CD4-positive, alpha-beta memory T cell (primary cell): ENCODE data around the gene CD81. TPM values are rescaled to one million over a fixed set of nuclear protein-coding genes. Genes with fewer than 3 reads are reported as not detected.

Experiments used
- CTCF ChIA-PET: fragments of 350-600 bp; sonication (Branson Sonifier 250); formaldehyde crosslinking; loops from one replicate; lab custom pipeline; 2021; ENCODE audit warnings: inconsistent platforms; ENCODE audit not compliant: partially characterized antibody; lab: Charles Lee
- POLR2A ChIA-PET: fragments of 350-600 bp; sonication (Branson Sonifier 250); formaldehyde crosslinking; loops from one replicate; lab custom pipeline; 2021; ENCODE audit not compliant: partially characterized antibody; lab: Charles Lee
- DNase-seq, 5 donors: peaks; one replicate each; pipeline versions ENCODE4 v3.0.0 to v3.0.0-alpha.2; 2020 to 2022; ENCODE audit warnings: mixed read lengths in 1 of 5
- H3K27ac ChIP-seq: one replicate; pipeline ENCODE4 v1.7.0; 2013; ENCODE audit warnings: low read depth, low read length
- H3K27me3 ChIP-seq: 2 replicates; pipeline ENCODE4 v1.7.0; 2013; ENCODE audit warnings: mild to moderate bottlenecking, low read length, moderate library complexity; ENCODE audit not compliant: insufficient read depth
- H3K36me3 ChIP-seq: 2 replicates; pipeline ENCODE4 v1.7.0; 2013; ENCODE audit warnings: mild to moderate bottlenecking, low read length, moderate library complexity; ENCODE audit not compliant: insufficient read depth
- H3K4me1 ChIP-seq: 2 replicates; pipeline ENCODE4 v1.7.0; 2013; ENCODE audit warnings: mild to moderate bottlenecking, low read length, moderate library complexity; ENCODE audit not compliant: insufficient read depth
- H3K4me3 ChIP-seq, 2 donors: one replicate each; pipeline ENCODE4 v1.7.0; 2013; ENCODE audit warnings: low read length in 2 of 2, mild to moderate bottlenecking in 1 of 2
- H3K9me3 ChIP-seq, 2 donors: one replicate each; pipeline ENCODE4 v1.7.0; 2013; ENCODE audit warnings: low read length in 2 of 2, control low read depth in 1 of 2; ENCODE audit not compliant: control insufficient read depth in 1 of 2
- H3K27ac Mint-ChIP-seq, 7 donors: one replicate each; pipeline ENCODE4 v1.8.0; 2020 to 2021; ENCODE audit warnings: mixed read lengths in 7 of 7, mild to moderate bottlenecking in 6 of 7, inconsistent platforms in 3 of 7, moderate library complexity in 3 of 7
- H3K27me3 Mint-ChIP-seq, 2 donors: one replicate each; pipeline ENCODE4 v1.8.0; 2020 to 2021; ENCODE audit warnings: mixed read lengths in 2 of 2
- H3K36me3 Mint-ChIP-seq, 2 donors: one replicate each; pipeline ENCODE4 v1.8.0; 2020 to 2021; ENCODE audit warnings: mixed read lengths in 2 of 2, inconsistent platforms in 1 of 2, mild to moderate bottlenecking in 1 of 2
- H3K4me1 Mint-ChIP-seq, 4 donors: one replicate each; pipeline ENCODE4 v1.8.0; 2020 to 2021; ENCODE audit warnings: mixed read lengths in 4 of 4, mild to moderate bottlenecking in 1 of 4
- H3K4me3 Mint-ChIP-seq, 8 donors: one replicate each; pipeline ENCODE4 v1.8.0; 2020 to 2021; ENCODE audit warnings: mixed read lengths in 8 of 8, mild to moderate bottlenecking in 7 of 8, moderate library complexity in 6 of 8, inconsistent platforms in 3 of 8
- H3K9me3 Mint-ChIP-seq, 8 donors: one replicate each; pipeline ENCODE4 v1.8.0; 2020 to 2021; ENCODE audit warnings: mixed read lengths in 8 of 8, mild to moderate bottlenecking in 5 of 8, inconsistent platforms in 3 of 8, moderate library complexity in 1 of 8
- intact Hi-C: fragments of 100-400 bp; cut with micrococcal nuclease; formaldehyde crosslinking; loops from one replicate; pipeline ENCODE4 v1.15.1; 2023
- polyA plus RNA-seq, 2 donors: library from polyadenylated mRNA; unstranded; fragments of 300-500 nt; fragmentation: Illumina TruSeq; gene quantifications; one replicate each; pipeline ENCODE4 v1.2.3, GENCODE V29; 2021
- total RNA-seq, 2 experiments: library from RNA; stranded (reverse); gene quantifications; one replicate each; pipeline ENCODE4 v1.2.3, GENCODE V29; 2021

The CD81 gene
- total and polyA plus RNA-seq, 4 experiments from 2014 or later, result 15.2 to 118 (median 83.4) TPM

DNA sequence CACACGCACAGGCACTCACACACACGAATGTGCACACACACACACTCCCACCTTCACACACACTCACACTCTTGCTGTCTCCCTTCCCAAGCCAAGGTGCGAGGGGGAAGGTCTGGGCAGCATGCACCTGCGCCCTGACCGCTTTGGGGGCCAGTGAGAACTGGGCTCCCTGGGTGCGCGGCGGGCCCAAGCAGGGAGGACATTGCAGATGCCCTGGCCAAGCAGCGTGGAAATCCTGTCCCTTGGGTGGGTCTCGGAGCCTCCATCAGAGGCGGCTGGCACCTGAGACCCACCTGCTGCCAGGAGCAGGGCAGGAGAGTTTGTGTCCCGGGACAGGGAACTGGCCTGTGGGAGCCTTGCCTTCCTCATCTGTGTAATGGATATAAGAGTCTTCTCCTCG is 3.3 kb downstream of the CD81 start:
- Mint-ChIP-seq H3K36me3 (peaks cover 0 to 3% of the 10 kb centered on the region in 2 donors), H3K27ac (peak overlapping the region in 4 of 7 donors; percentile 48 to 80 (median 74)), H3K27me3 (no peaks in the 10 kb centered on the region), H3K9me3 (no peaks in the 10 kb centered on the region), H3K4me1 (peaks cover 17 to 64% (median 45%) of the 10 kb centered on the region in 4 donors), H3K4me3 (peak overlapping the region in 6 of 8 donors; percentile 21 to 65 (median 45))
- Histone ChIP-seq H3K4me1 (peaks cover 61% of the 10 kb centered on the region), H3K27me3 (no peaks in the 10 kb centered on the region), H3K36me3 (no peaks in the 10 kb centered on the region), H3K4me3 (no peak overlapping the region), H3K9me3 (no peaks in the 10 kb centered on the region), H3K27ac (no peak overlapping the region)
- peak in 1 of 5 donors; percentile 26 for DNase-seq
- CTCF ChIA-PET, result no interaction called here
- intact Hi-C loops, result no loop called here
- POLR2A ChIA-PET, result no interaction called here

- Mint-ChIP-seq H3K4me1 (peaks cover 21 to 69% (median 48%) of the 10 kb centered on the region in 4 donors), H3K27ac (peak overlapping the region in 4 of 7 donors; percentile 48 to 80 (median 68)), H3K27me3 (no peaks in the 10 kb centered on the region), H3K4me3 (peak overlapping the region in 5 of 8 donors; percentile 12 to 53 (median 36)), H3K9me3 (peaks cover 0 to 2% (median 0%) of the 10 kb centered on the region in 8 donors), H3K36me3 (peaks cover 0 to 3% of the 10 kb centered on the region in 2 donors)
- peak in 1 of 5 donors; percentile 21 for DNase-seq
- H3K9me3 ChIP-seq, result no peaks in the 10 kb centered on the region
- H3K27me3 ChIP-seq, result no peaks in the 10 kb centered on the region
- CTCF ChIA-PET, result no interaction called here
- H3K4me1 ChIP-seq, result peaks cover 64% of the 10 kb centered on the region
- H3K4me3 ChIP-seq, result no peak overlapping the region
- POLR2A ChIA-PET, result no interaction called here
- H3K36me3 ChIP-seq, result no peaks in the 10 kb centered on the region
- intact Hi-C loops, result no loop called here
- no peak overlapping the region for H3K27ac ChIP-seq
Observed at GRCh38 chr11:2380807-2381350, 3.8 kb downstream of the CD81 start.

- Mint-ChIP-seq H3K27me3 (no peaks in the 10 kb centered on the region), H3K27ac (peak overlapping the region in 5 of 7 donors; percentile 25 to 81 (median 70)), H3K4me3 (peak overlapping the region in 4 of 8 donors; percentile 12 to 53 (median 48)), H3K4me1 (peaks cover 21 to 76% (median 53%) of the 10 kb centered on the region in 4 donors), H3K36me3 (peaks cover 0 to 3% of the 10 kb centered on the region in 2 donors), H3K9me3 (peaks cover 0 to 2% (median 0%) of the 10 kb centered on the region in 8 donors)
- H3K36me3 ChIP-seq, result no peaks in the 10 kb centered on the region
- peaks cover 70% of the 10 kb centered on the region for H3K4me1 ChIP-seq
- no peak overlapping the region for H3K4me3 ChIP-seq
- intact Hi-C loops, result no loop called here
- no peaks in the 10 kb centered on the region for H3K9me3 ChIP-seq
- POLR2A ChIA-PET, result no interaction called here
- no peaks in the 10 kb centered on the region for H3K27me3 ChIP-seq
- CTCF ChIA-PET, result no interaction called here
- no peak overlapping the region for H3K27ac ChIP-seq
- DNase-seq, result peak in 1 of 5 donors; percentile 43
Observed at GRCh38 chr11:2381494-2382128, 4.5 kb downstream of the CD81 start.

DNA sequence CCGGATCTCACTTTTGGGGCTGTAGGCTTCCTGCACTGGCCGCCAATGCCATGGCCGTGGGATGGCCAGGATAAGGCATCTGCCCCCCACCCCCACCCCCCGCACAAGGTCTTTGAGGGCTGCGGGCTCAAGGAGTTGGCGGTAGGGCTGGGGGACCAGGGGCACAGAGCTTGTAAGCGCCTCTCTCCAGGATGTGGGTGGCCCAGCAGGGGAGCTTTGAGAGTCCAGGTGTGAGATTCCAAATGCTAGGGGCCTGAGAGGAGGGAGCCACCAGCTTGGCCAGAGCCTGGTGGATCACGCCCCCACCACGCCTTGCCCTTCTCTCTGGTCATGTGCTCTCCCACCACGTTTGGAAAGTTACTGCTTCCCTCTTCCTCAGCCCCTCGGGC is 5.0 kb downstream of the CD81 start:
- intact Hi-C loops, result no loop called here

GRCh38 chr11:2382936-2383851 is 6.1 kb downstream of the CD81 start:
- H3K27me3 ChIP-seq, result no peaks in the 10 kb centered on the region
- peaks cover 0 to 5% of the 10 kb centered on the region in 2 donors for H3K36me3 Mint-ChIP-seq
- H3K27ac Mint-ChIP-seq, result peak overlapping the region in 6 of 7 donors; percentile 13 to 89 (median 73)
- H3K9me3 Mint-ChIP-seq, result peaks cover 0 to 2% (median 0%) of the 10 kb centered on the region in 8 donors
- no peak overlapping the region for H3K27ac ChIP-seq
- H3K27me3 Mint-ChIP-seq, result no peaks in the 10 kb centered on the region
- DNase-seq, result peak in 1 of 5 donors; percentile 41
- H3K4me3 ChIP-seq, result no peak overlapping the region
- no peaks in the 10 kb centered on the region for H3K36me3 ChIP-seq
- H3K4me1 Mint-ChIP-seq, result peaks cover 24 to 87% (median 60%) of the 10 kb centered on the region in 4 donors
- ChIA-PET CTCF (interaction anchor here (1.3 to 1.6 kb wide), 2 partner anchors 42 to 81 kb away, joined by 3 read pairs; no protein-coding TSS in a partner anchor), POLR2A (no interaction called here)
- peak overlapping the region in 2 of 8 donors; percentile 35 to 51 for H3K4me3 Mint-ChIP-seq
- H3K4me1 ChIP-seq, result peaks cover 79% of the 10 kb centered on the region
- no peaks in the 10 kb centered on the region for H3K9me3 ChIP-seq
- intact Hi-C loops, result no loop called here

More for the DNA sequence above, 5.0 kb downstream of the CD81 start:
- no peaks in the 10 kb centered on the region for H3K36me3 ChIP-seq
- H3K9me3 Mint-ChIP-seq, result peaks cover 0 to 2% (median 0%) of the 10 kb centered on the region in 8 donors
- peaks cover 71% of the 10 kb centered on the region for H3K4me1 ChIP-seq
- peak in 1 of 5 donors; percentile 27 for DNase-seq
- no peak overlapping the region for H3K27ac ChIP-seq
- H3K27me3 Mint-ChIP-seq, result no peaks in the 10 kb centered on the region
- no peaks in the 10 kb centered on the region for H3K27me3 ChIP-seq
- ChIA-PET POLR2A (no interaction called here), CTCF (interaction anchor here (1.6 kb wide), 1 partner anchor 80 kb away, joined by 3 read pairs; no protein-coding TSS in a partner anchor)
- H3K4me3 Mint-ChIP-seq, result peak overlapping the region in 1 of 8 donors; percentile 17
- no peaks in the 10 kb centered on the region for H3K9me3 ChIP-seq
- no peak overlapping the region for H3K4me3 ChIP-seq
- peaks cover 0 to 3% of the 10 kb centered on the region in 2 donors for H3K36me3 Mint-ChIP-seq
- peaks cover 21 to 81% (median 56%) of the 10 kb centered on the region in 4 donors for H3K4me1 Mint-ChIP-seq
- peak overlapping the region in 3 of 7 donors; percentile 7 to 70 (median 41) for H3K27ac Mint-ChIP-seq

GRCh38 chr11:2383852-2384804 is 7.0 kb downstream of the CD81 start:
- Histone ChIP-seq H3K4me1 (peaks cover 79% of the 10 kb centered on the region), H3K27me3 (no peaks in the 10 kb centered on the region), H3K9me3 (no peaks in the 10 kb centered on the region), H3K27ac (no peak overlapping the region), H3K36me3 (no peaks in the 10 kb centered on the region), H3K4me3 (no peak overlapping the region)
- peaks cover 23 to 84% (median 57%) of the 10 kb centered on the region in 4 donors for H3K4me1 Mint-ChIP-seq
- no peaks in the 10 kb centered on the region for H3K27me3 Mint-ChIP-seq
- peak overlapping the region in 4 of 8 donors; percentile 13 to 73 (median 38) for H3K4me3 Mint-ChIP-seq
- intact Hi-C loops, result no loop called here
- ChIA-PET CTCF (interaction anchor here (1.2 to 1.3 kb wide), 2 partner anchors 41 to 504 kb away, joined by 3 read pairs; no protein-coding TSS in a partner anchor), POLR2A (no interaction called here)
- peak overlapping the region in 5 of 7 donors; percentile 11 to 76 (median 70) for H3K27ac Mint-ChIP-seq
- H3K9me3 Mint-ChIP-seq, result peaks cover 0 to 2% (median 0%) of the 10 kb centered on the region in 8 donors
- DNase-seq, result peak in 4 of 5 donors; percentile 24 to 48 (median 32)
- H3K36me3 Mint-ChIP-seq, result peaks cover 0 to 5% of the 10 kb centered on the region in 2 donors
